Progenitor cell of endocrine pancreas (in vitro differentiated cells): Measurements from ENCODE around the gene ZNF107. TPM values are rescaled to one million over a fixed set of nuclear protein-coding genes. Genes with fewer than 3 reads are reported as not detected.

Experiments used
- DNase-seq: peaks from one replicate; pipeline ENCODE4 v3.0.0; 2021; ENCODE audit warnings: low spot score; ENCODE audit not compliant: unreplicated experiment
- H3K27ac Mint-ChIP-seq: 2 replicates; pipeline ENCODE4 v1.8.0; 2021; ENCODE audit warnings: mild to moderate bottlenecking, moderate library complexity, mixed read lengths
- H3K27me3 Mint-ChIP-seq: 2 replicates; pipeline ENCODE4 v1.8.0; 2021; ENCODE audit warnings: mixed read lengths
- H3K36me3 Mint-ChIP-seq: 2 replicates; pipeline ENCODE4 v1.8.0; 2022; ENCODE audit warnings: mixed read lengths; ENCODE audit not compliant: insufficient read depth
- H3K4me1 Mint-ChIP-seq: 2 replicates; pipeline ENCODE4 v1.8.0; 2021; ENCODE audit warnings: low read depth, mixed read lengths
- H3K4me3 Mint-ChIP-seq: 2 replicates; pipeline ENCODE4 v1.8.0; 2021; ENCODE audit warnings: low read depth, mild to moderate bottlenecking, moderate library complexity, mixed read lengths
- H3K9me3 Mint-ChIP-seq: 2 replicates; pipeline ENCODE4 v1.8.0; 2021; ENCODE audit warnings: low read depth, mixed read lengths
- CTCF ChIP-seq: fragments of 200-600 bp; sonication (generic); IDR thresholded peaks from one replicate; pipeline ENCODE4 v1.5.0; 2021; ENCODE audit warnings: antibody characterized with exemption, mild to moderate bottlenecking; ENCODE audit not compliant: unreplicated experiment
- microRNA-seq: library from miRNA; unstranded; fragments of <30 nt; microRNA quantifications from one replicate; pipeline ENCODE4 v1.1.0, GENCODE V29; 2020; ENCODE audit warnings: borderline number of aligned reads; ENCODE audit not compliant: unreplicated experiment
- total RNA-seq: library from RNA; stranded (reverse); gene quantifications from 2 replicates; pipeline ENCODE4 v1.2.1, GENCODE V29; 2021

The ZNF107 gene
- total RNA-seq, 1 donor from 2014 or later = 16.5 TPM

- no peak for DNase-seq
- peaks cover 18% of the 10 kb centered on the region for H3K9me3 Mint-ChIP-seq
- no peaks in the 10 kb centered on the region for H3K4me1 Mint-ChIP-seq
- no peak overlapping the region for H3K4me3 Mint-ChIP-seq
- H3K36me3 Mint-ChIP-seq = no peaks in the 10 kb centered on the region
- no peaks in the 10 kb centered on the region for H3K27me3 Mint-ChIP-seq
- no peak for TF ChIP-seq CTCF
- H3K27ac Mint-ChIP-seq = no peak overlapping the region
Measured at GRCh38 chr7:64744680-64745079, 78.7 kb downstream of the ZNF107 start.

DNA sequence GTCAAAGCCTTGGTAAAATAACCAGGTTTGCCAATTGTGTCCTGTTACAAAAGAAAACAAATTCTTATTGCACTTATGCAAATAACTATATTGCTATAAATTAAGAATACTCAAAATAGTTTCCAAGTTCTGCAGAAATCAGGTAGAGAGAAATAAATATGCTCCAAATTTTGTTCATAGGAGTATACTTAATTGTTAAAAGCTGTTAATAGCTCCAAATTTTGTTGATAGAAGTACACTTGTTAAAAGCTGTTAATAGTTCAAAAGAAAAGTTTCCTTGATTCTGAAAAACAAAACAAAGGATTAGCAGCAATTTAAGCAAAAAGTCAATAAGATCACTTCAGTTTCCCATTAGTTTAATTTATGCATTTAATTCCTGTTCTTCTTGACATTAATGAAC is 81.9 kb downstream of the ZNF107 start:
- H3K27ac Mint-ChIP-seq = no peak overlapping the region
- H3K9me3 Mint-ChIP-seq = peaks cover 20% of the 10 kb centered on the region
- no peaks in the 10 kb centered on the region for H3K27me3 Mint-ChIP-seq
- TF ChIP-seq CTCF = no peak
- H3K36me3 Mint-ChIP-seq = peaks cover 2% of the 10 kb centered on the region
- H3K4me3 Mint-ChIP-seq = no peak overlapping the region
- H3K4me1 Mint-ChIP-seq = no peaks in the 10 kb centered on the region
- DNase-seq = no peak

- DNase-seq = no peak
- no peak overlapping the region for H3K4me3 Mint-ChIP-seq
- H3K27me3 Mint-ChIP-seq = no peaks in the 10 kb centered on the region
- H3K36me3 Mint-ChIP-seq = peaks cover 3% of the 10 kb centered on the region
- peaks cover 38% of the 10 kb centered on the region for H3K9me3 Mint-ChIP-seq
- no peak overlapping the region for H3K27ac Mint-ChIP-seq
- H3K4me1 Mint-ChIP-seq = no peaks in the 10 kb centered on the region
- no peak for TF ChIP-seq CTCF
Measured at GRCh38 chr7:64753032-64753431, 87.1 kb downstream of the ZNF107 start.

- Mint-ChIP-seq H3K4me3 (no peak overlapping the region), H3K27me3 (no peaks in the 10 kb centered on the region), H3K4me1 (no peaks in the 10 kb centered on the region), H3K9me3 (peaks cover 38% of the 10 kb centered on the region), H3K27ac (no peak overlapping the region), H3K36me3 (peaks cover 3% of the 10 kb centered on the region)
- no peak for TF ChIP-seq CTCF
- DNase-seq = no peak
Measured at GRCh38 chr7:64755865-64756264, 89.9 kb downstream of the ZNF107 start.

DNA sequence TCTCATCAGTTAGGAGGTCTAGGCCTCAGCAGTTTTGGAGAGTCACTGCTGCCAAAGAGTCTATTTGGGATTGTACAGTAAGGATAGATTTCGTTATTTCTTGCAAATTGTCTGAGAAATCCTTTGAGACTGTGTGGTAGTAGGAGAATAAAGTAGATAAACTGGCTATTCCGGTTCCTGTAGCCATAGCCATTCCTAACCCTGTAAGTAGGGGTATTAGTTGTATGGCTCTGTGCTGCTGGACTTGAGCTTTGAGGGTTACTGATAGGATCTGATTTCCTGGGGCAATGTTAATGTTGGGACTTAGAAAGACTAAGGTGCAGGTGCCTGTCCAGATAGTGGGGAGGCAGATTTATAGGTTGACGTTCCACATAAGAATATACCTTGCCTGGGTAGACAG is 92.2 kb downstream of the ZNF107 start:
- Mint-ChIP-seq H3K4me3 (no peak overlapping the region), H3K27ac (no peak overlapping the region), H3K36me3 (peaks cover 3% of the 10 kb centered on the region), H3K9me3 (peaks cover 27% of the 10 kb centered on the region), H3K4me1 (no peaks in the 10 kb centered on the region), H3K27me3 (no peaks in the 10 kb centered on the region)
- no peak for DNase-seq
- TF ChIP-seq CTCF = no peak

Small RNAs within 50 kb of the gene (microRNA-seq; reads per million reads assigned to microRNA genes)
- gene MIR6839 = not detected

Other genes with a start within 250 kb of the ZNF107 start
- 13.2 and 13.3 TPM in 2 replicates for gene ZNF680, start 103.1 kb upstream of the ZNF107 start, total RNA-seq
- gene ZNF138, start 128.3 kb downstream of the ZNF107 start, total RNA-seq = 21.3 and 21.7 TPM in 2 replicates
- 12.3 and 13.7 TPM in 2 replicates for gene ZNF273, start 237.1 kb downstream of the ZNF107 start, total RNA-seq